GM23338 (cell line): ENCODE measurements around the gene RAD51C. TPM values are rescaled to one million over a fixed set of nuclear protein-coding genes. Genes with fewer than 3 reads are reported as not detected.
"Not testable (repeated sequence)": the region's sequence is repeated elsewhere in the genome, so short reads cannot be mapped to it uniquely, and the experiment has no call there.

ENCODE experiments used
- ATAC-seq: fragments of 200-7000 bp; cut with Tn5 transposase; 3 replicates; pipeline ENCODE4 v1.9.1; 2020
- DNase-seq: peaks from one replicate; pipeline ENCODE4 v3.0.0-alpha.2; 2015; ENCODE audit warnings: low spot score
- H2AFZ ChIP-seq: fragments of 200-600 bp; sonication (generic); 2 replicates; pipeline ENCODE4 v1.8.0; 2016; ENCODE audit warnings: antibody characterized with exemption, mild to moderate bottlenecking, moderate library complexity
- H3F3A ChIP-seq: fragments of 200-600 bp; sonication (generic); replicated peaks from 2 replicates; pipeline ENCODE4 v1.8.0; 2017; ENCODE audit warnings: antibody characterized with exemption, mixed run types, low read depth
- H3K27ac ChIP-seq: fragments of 200-600 bp; sonication (generic); 2 replicates; pipeline ENCODE4 v1.6.1; 2016; ENCODE audit warnings: low read depth
- H3K27me3 ChIP-seq: fragments of 200-600 bp; sonication (generic); 2 replicates; pipeline ENCODE4 v1.8.0; 2016; ENCODE audit warnings: mild to moderate bottlenecking, mixed run types, moderate library complexity; ENCODE audit not compliant: insufficient read depth
- H3K36me3 ChIP-seq: fragments of 200-600 bp; sonication (generic); 2 replicates; pipeline ENCODE4 v1.8.0; 2016; ENCODE audit warnings: mild to moderate bottlenecking; ENCODE audit not compliant: insufficient read depth
- H3K4me1 ChIP-seq: fragments of 200-600 bp; sonication (generic); 2 replicates; pipeline ENCODE4 v1.8.0; 2016; ENCODE audit warnings: mild to moderate bottlenecking, moderate library complexity; ENCODE audit not compliant: insufficient read depth
- H3K4me2 ChIP-seq: fragments of 200-600 bp; sonication (generic); 2 replicates; pipeline ENCODE4 v1.7.1; 2017; ENCODE audit warnings: mixed run types
- H3K4me3 ChIP-seq: fragments of 200-600 bp; sonication (generic); 2 replicates; pipeline ENCODE4 v1.6.1; 2016; ENCODE audit warnings: mixed run types
- H3K79me2 ChIP-seq: fragments of 200-600 bp; sonication (generic); replicated peaks from 2 replicates; pipeline ENCODE4 v1.8.0; 2017; ENCODE audit warnings: mild to moderate bottlenecking; ENCODE audit not compliant: insufficient read depth
- H3K9me2 ChIP-seq: fragments of 200-600 bp; sonication (generic); 2 replicates; pipeline ENCODE4 v1.8.0; 2017; ENCODE audit not compliant: insufficient read depth
- H4K20me1 ChIP-seq: fragments of 200-600 bp; sonication (generic); replicated peaks from 2 replicates; pipeline ENCODE4 v1.8.0; 2017; ENCODE audit warnings: mild to moderate bottlenecking; ENCODE audit not compliant: insufficient read depth
- H3K27ac Mint-ChIP-seq: 2 replicates; pipeline ENCODE4 v1.8.0; 2020; ENCODE audit warnings: inconsistent platforms, mild to moderate bottlenecking, moderate library complexity, mixed read lengths
- H3K27me3 Mint-ChIP-seq: 3 replicates; pipeline ENCODE4 v1.8.0; 2022; ENCODE audit warnings: low read depth, mild to moderate bottlenecking, moderate library complexity, mixed read lengths, inconsistent platforms; ENCODE audit not compliant: insufficient read depth, poor library complexity
- H3K36me3 Mint-ChIP-seq: 3 replicates; pipeline ENCODE4 v1.8.0; 2021; ENCODE audit warnings: low read depth, mild to moderate bottlenecking, inconsistent platforms, moderate library complexity, mixed read lengths
- H3K4me1 Mint-ChIP-seq: 3 replicates; pipeline ENCODE4 v1.8.0; 2020; ENCODE audit warnings: mild to moderate bottlenecking, inconsistent platforms, mixed read lengths
- H3K4me3 Mint-ChIP-seq: 3 replicates; pipeline ENCODE4 v1.8.0; 2021; ENCODE audit warnings: moderate library complexity, mild to moderate bottlenecking, inconsistent platforms, mixed read lengths
- H3K9me3 Mint-ChIP-seq: 3 replicates; pipeline ENCODE4 v1.8.0; 2020; ENCODE audit warnings: moderate library complexity, mild to moderate bottlenecking, inconsistent platforms, mixed read lengths
- CREB1 ChIP-seq: fragments of 250-450 bp; sonication (Bioruptor Pico); IDR thresholded peaks from 2 replicates; pipeline ENCODE4 v1.5.0; 2020; ENCODE audit warnings: low read depth, mild to moderate bottlenecking, moderate library complexity
- EZH2 ChIP-seq: fragments of 200-600 bp; sonication (generic); IDR thresholded peaks from one replicate; pipeline ENCODE4 v1.8.0; 2017; ENCODE audit warnings: antibody characterized with exemption, mild to moderate bottlenecking, low read depth; ENCODE audit not compliant: unreplicated experiment
- EZH2phosphoT487 ChIP-seq: fragments of 200-600 bp; sonication (generic); IDR thresholded peaks from one replicate; pipeline ENCODE4 v1.8.1; 2018; ENCODE audit warnings: antibody characterized with exemption; ENCODE audit not compliant: unreplicated experiment
- JUNB ChIP-seq: IDR thresholded peaks from one replicate; pipeline ENCODE4 v1.6.1; 2016; ENCODE audit warnings: antibody characterized with exemption; ENCODE audit not compliant: unreplicated experiment
- NANOG ChIP-seq: IDR thresholded peaks from 2 replicates; pipeline ENCODE4 v1.6.1; 2016; ENCODE audit warnings: antibody characterized with exemption, borderline replicate concordance
- POLR2AphosphoS5 ChIP-seq: IDR thresholded peaks from 2 replicates; pipeline ENCODE4 v1.6.1; 2016; ENCODE audit warnings: antibody characterized with exemption, low read depth
- STAT1 ChIP-seq: IDR thresholded peaks from one replicate; pipeline ENCODE4 v1.6.1; 2016; ENCODE audit warnings: antibody characterized with exemption; ENCODE audit not compliant: unreplicated experiment
- ZNF331 ChIP-seq: fragments of 250-450 bp; sonication (Bioruptor Pico); IDR thresholded peaks from 2 replicates; pipeline ENCODE4 v1.5.0; 2020; ENCODE audit warnings: low read depth, mild to moderate bottlenecking, moderate library complexity
- polyA plus RNA-seq: library from polyadenylated mRNA; unstranded; fragments of >200 nt; fragmentation: Nextera tagmentation; extraction: Ambion mirVana; gene quantifications from 2 replicates; pipeline ENCODE4 v1.2.1, GENCODE V29; 2016
- total RNA-seq: library from RNA; depleted of rRNA; stranded (reverse); fragments of >200 nt; shearing (Covaris generic); gene quantifications from 2 replicates; pipeline ENCODE4 v1.2.3, GENCODE V29; 2014
- TF ChIP-seq, protein P1 (sequence below): IDR thresholded peaks from 2 replicates; pipeline ENCODE4 v1.6.1; 2016; ENCODE audit warnings: antibody characterized with exemption
- TF ChIP-seq, protein P2 (sequence below), 2 experiments: fragments of 200-600 bp in 1 of 2; sonication (generic) in 1 of 2; conservative IDR thresholded peaks; 2 replicates each; pipeline versions ENCODE4 v1.5.1 to v1.6.1; 2016 to 2017; ENCODE audit warnings: antibody characterized with exemption in 2 of 2, low read depth in 2 of 2, mild to moderate bottlenecking in 2 of 2, moderate library complexity in 1 of 2
- TF ChIP-seq, protein P3 (sequence below): fragments of 250-450 bp; sonication (Bioruptor Pico); IDR thresholded peaks from 2 replicates; pipeline ENCODE4 v1.5.0; 2020; ENCODE audit warnings: mild to moderate bottlenecking, moderate library complexity

Gene RAD51C
- total and polyA plus RNA-seq, 2 experiments from 2014 or later: 9.3 to 33.6 TPM

DNA sequence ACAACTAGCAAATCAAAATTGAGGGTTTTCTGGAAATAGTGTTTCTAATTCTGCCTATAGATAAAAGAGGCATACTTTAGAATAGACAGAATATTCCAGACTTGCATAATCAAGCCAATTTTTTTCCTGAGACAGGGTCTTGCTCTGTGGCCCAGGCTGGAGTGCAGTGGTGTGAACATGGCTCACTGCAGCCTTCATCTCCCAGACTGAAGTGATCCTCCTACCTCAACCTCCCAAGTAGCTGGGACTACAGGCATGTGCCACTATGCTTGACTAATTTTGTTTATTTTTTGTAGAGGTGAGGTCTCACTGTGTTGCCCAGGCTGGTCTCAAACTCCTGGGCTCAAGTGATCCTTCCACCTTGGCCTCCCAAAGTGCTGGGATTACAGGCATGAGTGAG is 57.2 kb downstream of the RAD51C start:
- not testable (repeated sequence) for H3K27me3 ChIP-seq, H3K4me3 ChIP-seq, H3K36me3 ChIP-seq, H3K4me3 Mint-ChIP-seq, ATAC-seq, H3K36me3 Mint-ChIP-seq, H3K27ac Mint-ChIP-seq, DNase-seq, H3K27me3 Mint-ChIP-seq, H3K9me3 Mint-ChIP-seq, H2AFZ ChIP-seq, H3K4me1 Mint-ChIP-seq, H4K20me1 ChIP-seq, H3K4me2 ChIP-seq, H3F3A ChIP-seq, H3K79me2 ChIP-seq, H3K27ac ChIP-seq, H3K9me2 ChIP-seq, H3K4me1 ChIP-seq

DNA sequence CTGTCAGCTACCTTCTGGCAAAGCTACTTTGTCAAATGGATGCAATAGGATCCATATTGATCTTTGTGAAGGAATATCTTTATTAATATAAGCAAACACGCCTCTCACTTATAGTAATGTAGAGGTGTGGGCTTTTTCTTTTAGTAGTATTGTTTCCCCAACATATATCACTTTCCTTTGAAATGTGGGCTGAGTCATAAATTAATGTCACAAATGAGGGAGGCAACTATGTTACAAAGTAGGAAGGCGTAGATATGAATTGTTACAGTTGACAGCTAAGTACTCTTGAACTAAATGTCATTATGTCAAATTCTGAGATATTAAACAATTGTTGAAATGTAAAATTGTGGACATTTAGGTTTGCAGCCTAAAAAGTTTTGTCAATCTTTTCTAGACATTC is 60.6 kb downstream of the RAD51C start:
- Histone ChIP-seq H3K9me2 (no peaks in the 10 kb centered on the region), H3F3A (0 out of 2 replicates have a peak, but pooled peaks cover 3% of the 10 kb centered on the region), H2AFZ (no peak overlapping the region), H3K79me2 (peaks cover 4% of the 10 kb centered on the region; the same call in 1 of the 2 replicates), H3K4me2 (no peak overlapping the region), H4K20me1 (peaks cover 7% of the 10 kb centered on the region; the same call in 1 of the 2 replicates), H3K4me1 (peaks cover 7% of the 10 kb centered on the region), H3K27me3 (peaks cover 19% of the 10 kb centered on the region), H3K27ac (no peak overlapping the region), H3K4me3 (no peak overlapping the region), H3K36me3 (no peaks in the 10 kb centered on the region)
- DNase-seq: no peak
- Mint-ChIP-seq H3K9me3 (no peaks in the 10 kb centered on the region), H3K36me3 (no peaks in the 10 kb centered on the region), H3K27me3 (peaks cover 14% of the 10 kb centered on the region), H3K27ac (no peak overlapping the region), H3K4me1 (peaks cover 8% of the 10 kb centered on the region), H3K4me3 (no peak overlapping the region)
- no peak for ATAC-seq
- TF ChIP-seq JUNB (no peak), CREB1 (CRISPR knock-in tag) (no peak), POLR2AphosphoS5 (no peak), EZH2 (no peak), EZH2phosphoT487 (no peak), ZNF331 (CRISPR knock-in tag) (no peak), NANOG (no peak), STAT1 (no peak)
- TF ChIP-seq, protein P1, sequence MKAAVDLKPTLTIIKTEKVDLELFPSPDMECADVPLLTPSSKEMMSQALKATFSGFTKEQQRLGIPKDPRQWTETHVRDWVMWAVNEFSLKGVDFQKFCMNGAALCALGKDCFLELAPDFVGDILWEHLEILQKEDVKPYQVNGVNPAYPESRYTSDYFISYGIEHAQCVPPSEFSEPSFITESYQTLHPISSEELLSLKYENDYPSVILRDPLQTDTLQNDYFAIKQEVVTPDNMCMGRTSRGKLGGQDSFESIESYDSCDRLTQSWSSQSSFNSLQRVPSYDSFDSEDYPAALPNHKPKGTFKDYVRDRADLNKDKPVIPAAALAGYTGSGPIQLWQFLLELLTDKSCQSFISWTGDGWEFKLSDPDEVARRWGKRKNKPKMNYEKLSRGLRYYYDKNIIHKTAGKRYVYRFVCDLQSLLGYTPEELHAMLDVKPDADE: no peak
- TF ChIP-seq, protein P2, sequence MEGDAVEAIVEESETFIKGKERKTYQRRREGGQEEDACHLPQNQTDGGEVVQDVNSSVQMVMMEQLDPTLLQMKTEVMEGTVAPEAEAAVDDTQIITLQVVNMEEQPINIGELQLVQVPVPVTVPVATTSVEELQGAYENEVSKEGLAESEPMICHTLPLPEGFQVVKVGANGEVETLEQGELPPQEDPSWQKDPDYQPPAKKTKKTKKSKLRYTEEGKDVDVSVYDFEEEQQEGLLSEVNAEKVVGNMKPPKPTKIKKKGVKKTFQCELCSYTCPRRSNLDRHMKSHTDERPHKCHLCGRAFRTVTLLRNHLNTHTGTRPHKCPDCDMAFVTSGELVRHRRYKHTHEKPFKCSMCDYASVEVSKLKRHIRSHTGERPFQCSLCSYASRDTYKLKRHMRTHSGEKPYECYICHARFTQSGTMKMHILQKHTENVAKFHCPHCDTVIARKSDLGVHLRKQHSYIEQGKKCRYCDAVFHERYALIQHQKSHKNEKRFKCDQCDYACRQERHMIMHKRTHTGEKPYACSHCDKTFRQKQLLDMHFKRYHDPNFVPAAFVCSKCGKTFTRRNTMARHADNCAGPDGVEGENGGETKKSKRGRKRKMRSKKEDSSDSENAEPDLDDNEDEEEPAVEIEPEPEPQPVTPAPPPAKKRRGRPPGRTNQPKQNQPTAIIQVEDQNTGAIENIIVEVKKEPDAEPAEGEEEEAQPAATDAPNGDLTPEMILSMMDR (conservative IDR thresholded peaks at IDR 0.05; ENCODE audit: low read depth in 2 of 2): no peak
- TF ChIP-seq, protein P3, sequence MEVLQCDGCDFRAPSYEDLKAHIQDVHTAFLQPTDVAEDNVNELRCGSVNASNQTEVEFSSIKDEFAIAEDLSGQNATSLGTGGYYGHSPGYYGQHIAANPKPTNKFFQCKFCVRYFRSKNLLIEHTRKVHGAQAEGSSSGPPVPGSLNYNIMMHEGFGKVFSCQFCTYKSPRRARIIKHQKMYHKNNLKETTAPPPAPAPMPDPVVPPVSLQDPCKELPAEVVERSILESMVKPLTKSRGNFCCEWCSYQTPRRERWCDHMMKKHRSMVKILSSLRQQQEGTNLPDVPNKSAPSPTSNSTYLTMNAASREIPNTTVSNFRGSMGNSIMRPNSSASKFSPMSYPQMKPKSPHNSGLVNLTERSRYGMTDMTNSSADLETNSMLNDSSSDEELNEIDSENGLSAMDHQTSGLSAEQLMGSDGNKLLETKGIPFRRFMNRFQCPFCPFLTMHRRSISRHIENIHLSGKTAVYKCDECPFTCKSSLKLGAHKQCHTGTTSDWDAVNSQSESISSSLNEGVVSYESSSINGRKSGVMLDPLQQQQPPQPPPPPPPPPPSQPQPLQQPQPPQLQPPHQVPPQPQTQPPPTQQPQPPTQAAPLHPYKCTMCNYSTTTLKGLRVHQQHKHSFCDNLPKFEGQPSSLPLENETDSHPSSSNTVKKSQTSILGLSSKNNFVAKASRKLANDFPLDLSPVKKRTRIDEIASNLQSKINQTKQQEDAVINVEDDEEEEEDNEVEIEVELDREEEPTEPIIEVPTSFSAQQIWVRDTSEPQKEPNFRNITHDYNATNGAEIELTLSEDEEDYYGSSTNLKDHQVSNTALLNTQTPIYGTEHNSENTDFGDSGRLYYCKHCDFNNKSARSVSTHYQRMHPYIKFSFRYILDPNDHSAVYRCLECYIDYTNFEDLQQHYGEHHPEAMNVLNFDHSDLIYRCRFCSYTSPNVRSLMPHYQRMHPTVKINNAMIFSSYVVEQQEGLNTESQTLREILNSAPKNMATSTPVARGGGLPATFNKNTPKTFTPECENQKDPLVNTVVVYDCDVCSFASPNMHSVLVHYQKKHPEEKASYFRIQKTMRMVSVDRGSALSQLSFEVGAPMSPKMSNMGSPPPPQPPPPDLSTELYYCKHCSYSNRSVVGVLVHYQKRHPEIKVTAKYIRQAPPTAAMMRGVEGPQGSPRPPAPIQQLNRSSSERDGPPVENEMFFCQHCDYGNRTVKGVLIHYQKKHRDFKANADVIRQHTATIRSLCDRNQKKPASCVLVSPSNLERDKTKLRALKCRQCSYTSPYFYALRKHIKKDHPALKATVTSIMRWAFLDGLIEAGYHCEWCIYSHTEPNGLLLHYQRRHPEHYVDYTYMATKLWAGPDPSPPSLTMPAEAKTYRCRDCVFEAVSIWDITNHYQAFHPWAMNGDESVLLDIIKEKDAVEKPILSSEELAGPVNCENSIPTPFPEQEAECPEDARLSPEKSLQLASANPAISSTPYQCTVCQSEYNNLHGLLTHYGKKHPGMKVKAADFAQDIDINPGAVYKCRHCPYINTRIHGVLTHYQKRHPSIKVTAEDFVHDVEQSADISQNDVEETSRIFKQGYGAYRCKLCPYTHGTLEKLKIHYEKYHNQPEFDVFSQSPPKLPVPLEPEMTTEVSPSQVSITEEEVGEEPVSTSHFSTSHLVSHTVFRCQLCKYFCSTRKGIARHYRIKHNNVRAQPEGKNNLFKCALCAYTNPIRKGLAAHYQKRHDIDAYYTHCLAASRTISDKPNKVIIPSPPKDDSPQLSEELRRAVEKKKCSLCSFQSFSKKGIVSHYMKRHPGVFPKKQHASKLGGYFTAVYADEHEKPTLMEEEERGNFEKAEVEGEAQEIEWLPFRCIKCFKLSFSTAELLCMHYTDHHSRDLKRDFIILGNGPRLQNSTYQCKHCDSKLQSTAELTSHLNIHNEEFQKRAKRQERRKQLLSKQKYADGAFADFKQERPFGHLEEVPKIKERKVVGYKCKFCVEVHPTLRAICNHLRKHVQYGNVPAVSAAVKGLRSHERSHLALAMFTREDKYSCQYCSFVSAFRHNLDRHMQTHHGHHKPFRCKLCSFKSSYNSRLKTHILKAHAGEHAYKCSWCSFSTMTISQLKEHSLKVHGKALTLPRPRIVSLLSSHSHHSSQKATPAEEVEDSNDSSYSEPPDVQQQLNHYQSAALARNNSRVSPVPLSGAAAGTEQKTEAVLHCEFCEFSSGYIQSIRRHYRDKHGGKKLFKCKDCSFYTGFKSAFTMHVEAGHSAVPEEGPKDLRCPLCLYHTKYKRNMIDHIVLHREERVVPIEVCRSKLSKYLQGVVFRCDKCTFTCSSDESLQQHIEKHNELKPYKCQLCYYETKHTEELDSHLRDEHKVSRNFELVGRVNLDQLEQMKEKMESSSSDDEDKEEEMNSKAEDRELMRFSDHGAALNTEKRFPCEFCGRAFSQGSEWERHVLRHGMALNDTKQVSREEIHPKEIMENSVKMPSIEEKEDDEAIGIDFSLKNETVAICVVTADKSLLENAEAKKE (CRISPR knock-in tag): no peak
